RWPE2 (cell line): ENCODE data around the gene PDGFRB.

Experiments used
- ATAC-seq: fragments of 200-7000 bp; cut with Tn5 transposase; 3 replicates; pipeline ENCODE4 v1.9.1; 2021; ENCODE audit warnings: low read depth
- DNase-seq: peaks from one replicate; pipeline ENCODE4 v3.0.0-alpha.2; 2020; ENCODE audit warnings: low spot score
- H3K27ac ChIP-seq: fragments of 450-650 bp; 2 replicates; pipeline ENCODE4 v1.5.1; 2017; ENCODE audit warnings: mild to moderate bottlenecking; ENCODE audit not compliant: poor library complexity, severe bottlenecking
- H3K27me3 ChIP-seq: fragments of 250-450 bp; sonication (Bioruptor Pico); 2 replicates; pipeline ENCODE4 v1.5.1; 2021; ENCODE audit warnings: mild to moderate bottlenecking, moderate library complexity; ENCODE audit not compliant: insufficient read depth, poor library complexity, severe bottlenecking
- H3K36me3 ChIP-seq: fragments of 250-450 bp; sonication (Bioruptor Pico); 2 replicates; pipeline ENCODE4 v1.5.1; 2020; ENCODE audit warnings: low read depth, mild to moderate bottlenecking, moderate library complexity
- H3K4me1 ChIP-seq: fragments of 250-450 bp; sonication (Bioruptor Pico); 2 replicates; pipeline ENCODE4 v1.5.1; 2021; ENCODE audit warnings: mild to moderate bottlenecking, moderate library complexity; ENCODE audit not compliant: insufficient read depth, poor library complexity, severe bottlenecking
- H3K4me3 ChIP-seq: fragments of 250-450 bp; sonication (Bioruptor Pico); 2 replicates; pipeline ENCODE4 v1.5.1; 2021; ENCODE audit warnings: mild to moderate bottlenecking, moderate library complexity; ENCODE audit not compliant: severe bottlenecking
- H3K9me3 ChIP-seq: fragments of 250-450 bp; sonication (Bioruptor Pico); 2 replicates; pipeline ENCODE4 v1.5.1; 2021; ENCODE audit warnings: mild to moderate bottlenecking, moderate library complexity; ENCODE audit not compliant: severe bottlenecking
- CTCF ChIP-seq: fragments of 450-650 bp; IDR thresholded peaks from one replicate; pipeline ENCODE4 v1.5.1; 2017; ENCODE audit warnings: mild to moderate bottlenecking, moderate library complexity; ENCODE audit not compliant: poor library complexity, severe bottlenecking

The PDGFRB gene

GRCh38 chr5:150138551-150139265 is 16.9 kb downstream of the PDGFRB start:
- Histone ChIP-seq H3K36me3 (no peaks in the 10 kb centered on the region), H3K27me3 (no peaks in the 10 kb centered on the region), H3K4me1 (peaks cover 17% of the 10 kb centered on the region), H3K27ac (no peak overlapping the region), H3K4me3 (no peak overlapping the region), H3K9me3 (no peaks in the 10 kb centered on the region)
- DNase-seq: no peak
- no peak for ATAC-seq
- TF ChIP-seq CTCF: no peak

DNA sequence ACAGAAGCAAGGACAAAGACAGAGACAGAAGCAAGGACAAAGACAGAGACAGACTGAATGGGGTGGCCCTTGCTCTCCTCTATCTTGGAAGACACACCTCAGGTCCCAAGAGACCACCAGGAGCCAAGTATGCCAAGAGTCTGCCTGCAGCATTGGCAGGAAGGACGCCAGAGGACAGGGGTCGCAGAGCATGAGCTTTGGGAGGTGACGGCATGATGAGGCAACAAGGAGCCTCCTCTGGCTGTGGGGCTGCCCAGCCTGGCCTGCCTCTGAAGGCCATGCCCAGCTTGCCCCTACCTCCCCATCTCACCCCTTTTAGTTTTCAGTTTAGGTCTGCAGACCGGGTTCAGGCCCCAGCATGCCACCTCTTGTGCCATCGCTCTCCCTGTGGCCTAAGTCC is 17.6 kb downstream of the PDGFRB start:
- Histone ChIP-seq H3K4me3 (no peak overlapping the region), H3K27ac (no peak overlapping the region), H3K27me3 (no peaks in the 10 kb centered on the region), H3K4me1 (peaks cover 10% of the 10 kb centered on the region), H3K9me3 (no peaks in the 10 kb centered on the region), H3K36me3 (no peaks in the 10 kb centered on the region)
- TF ChIP-seq CTCF: no peak
- DNase-seq: no peak
- ATAC-seq: no peak

- H3K36me3 ChIP-seq: no peaks in the 10 kb centered on the region
- TF ChIP-seq CTCF: no peak
- H3K27me3 ChIP-seq: no peaks in the 10 kb centered on the region
- no peak for ATAC-seq
- H3K4me1 ChIP-seq: peaks cover 3% of the 10 kb centered on the region
- H3K4me3 ChIP-seq: no peak overlapping the region
- H3K9me3 ChIP-seq: no peaks in the 10 kb centered on the region
- DNase-seq: no peak
- H3K27ac ChIP-seq: no peak overlapping the region
Observed at GRCh38 chr5:150137168-150137957, 18.3 kb downstream of the PDGFRB start.

DNA sequence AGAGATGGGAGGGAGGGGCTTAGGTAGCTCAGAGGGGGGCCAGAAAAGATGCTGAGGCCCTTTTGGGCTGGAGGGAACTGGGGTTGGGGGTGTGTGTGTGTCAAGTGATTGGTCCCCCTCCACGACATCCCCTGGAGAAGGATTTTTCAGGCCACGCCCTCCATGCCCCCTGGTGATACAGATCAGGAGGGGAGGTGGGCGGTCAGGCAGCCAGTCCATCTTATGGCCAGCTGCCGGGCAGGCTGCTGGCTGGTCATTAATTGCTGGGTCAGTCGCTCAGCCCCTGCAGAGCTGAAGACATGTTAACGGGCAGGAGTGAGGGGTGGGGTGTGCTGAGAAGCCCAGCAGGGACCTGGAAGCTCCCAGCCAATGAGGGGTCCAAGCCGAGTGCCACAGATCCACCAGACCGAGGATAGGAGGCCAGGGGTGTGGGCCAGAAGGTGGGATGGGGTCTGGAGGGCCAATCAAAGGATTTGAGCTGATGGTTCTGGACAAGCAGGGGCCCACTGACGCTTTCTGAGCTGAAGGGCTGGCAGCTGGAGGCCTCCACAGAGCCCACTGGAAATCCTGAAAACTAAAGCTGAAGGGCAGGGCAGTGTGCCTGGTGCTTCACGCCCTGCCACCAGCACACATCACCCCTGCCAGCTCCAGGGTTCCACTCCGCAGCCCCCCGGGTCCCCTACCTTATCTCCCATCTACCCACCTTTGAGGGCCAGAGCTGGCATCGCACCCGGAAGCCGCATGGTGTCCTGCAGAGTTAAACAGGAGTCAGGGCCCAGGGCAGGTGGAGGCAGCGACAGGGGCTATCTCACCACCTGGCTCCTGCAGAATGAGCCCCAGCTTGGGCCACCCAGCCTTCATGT is 19.1 kb downstream of the PDGFRB start:
- Histone ChIP-seq H3K4me1 (no peaks in the 10 kb centered on the region), H3K27me3 (no peaks in the 10 kb centered on the region), H3K36me3 (no peaks in the 10 kb centered on the region), H3K9me3 (no peaks in the 10 kb centered on the region), H3K27ac (no peak overlapping the region), H3K4me3 (no peak overlapping the region)
- TF ChIP-seq CTCF: no peak
- DNase-seq: no peak
- no peak for ATAC-seq
